HG03175 (cell line): ENCODE data around the gene TMEM234.

Experiments used
- ATAC-seq: cut with Tn5 transposase; IDR thresholded peaks from one replicate; pipeline ENCODE4 v1.9.1; 2021; ENCODE audit warnings: mild to moderate bottlenecking, moderate library complexity; ENCODE audit not compliant: unreplicated experiment

Gene TMEM234

DNA sequence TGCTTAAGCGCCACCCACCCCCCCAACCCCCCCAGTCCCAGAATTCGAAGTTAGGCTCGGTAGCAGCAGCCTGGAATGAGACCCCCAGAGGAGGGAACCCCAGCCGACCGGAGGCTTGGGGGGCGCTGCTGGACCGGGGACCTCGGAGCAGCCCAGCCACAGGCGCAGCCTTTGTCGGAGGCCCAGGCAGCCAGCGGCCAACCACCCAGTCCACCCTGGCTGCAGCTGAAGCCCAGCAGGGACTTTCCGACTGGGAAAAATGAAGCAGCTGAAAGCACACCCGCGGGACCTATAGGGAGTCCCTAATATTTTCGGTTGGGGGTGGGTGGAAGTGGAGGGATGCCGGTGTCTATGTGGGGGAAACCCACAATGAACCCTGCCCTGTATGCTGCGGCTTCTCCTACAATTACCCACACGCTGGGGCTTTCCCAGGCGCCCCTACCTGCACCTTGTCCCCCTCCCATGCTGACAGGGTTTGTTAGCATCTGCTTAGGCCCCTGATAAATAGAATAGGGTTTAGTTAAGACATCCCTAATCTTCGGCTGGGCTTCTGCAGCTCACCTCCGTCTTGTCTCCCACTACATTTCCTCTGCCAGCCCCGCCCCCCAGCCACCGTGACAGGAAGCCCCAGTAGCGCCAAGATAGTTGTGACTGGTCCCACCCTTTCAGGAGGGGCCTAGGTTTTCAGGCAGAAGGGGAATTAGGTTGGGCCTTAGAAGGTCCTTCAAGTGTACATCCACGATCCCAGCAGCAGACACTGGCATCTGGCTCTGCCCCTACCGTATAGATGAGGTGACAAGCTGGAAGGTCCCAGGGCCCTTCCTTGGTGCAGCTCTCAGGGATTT lies 20.9 kb downstream of the TMEM234 start:
- ATAC-seq, result peak; percentile 34

DNA sequence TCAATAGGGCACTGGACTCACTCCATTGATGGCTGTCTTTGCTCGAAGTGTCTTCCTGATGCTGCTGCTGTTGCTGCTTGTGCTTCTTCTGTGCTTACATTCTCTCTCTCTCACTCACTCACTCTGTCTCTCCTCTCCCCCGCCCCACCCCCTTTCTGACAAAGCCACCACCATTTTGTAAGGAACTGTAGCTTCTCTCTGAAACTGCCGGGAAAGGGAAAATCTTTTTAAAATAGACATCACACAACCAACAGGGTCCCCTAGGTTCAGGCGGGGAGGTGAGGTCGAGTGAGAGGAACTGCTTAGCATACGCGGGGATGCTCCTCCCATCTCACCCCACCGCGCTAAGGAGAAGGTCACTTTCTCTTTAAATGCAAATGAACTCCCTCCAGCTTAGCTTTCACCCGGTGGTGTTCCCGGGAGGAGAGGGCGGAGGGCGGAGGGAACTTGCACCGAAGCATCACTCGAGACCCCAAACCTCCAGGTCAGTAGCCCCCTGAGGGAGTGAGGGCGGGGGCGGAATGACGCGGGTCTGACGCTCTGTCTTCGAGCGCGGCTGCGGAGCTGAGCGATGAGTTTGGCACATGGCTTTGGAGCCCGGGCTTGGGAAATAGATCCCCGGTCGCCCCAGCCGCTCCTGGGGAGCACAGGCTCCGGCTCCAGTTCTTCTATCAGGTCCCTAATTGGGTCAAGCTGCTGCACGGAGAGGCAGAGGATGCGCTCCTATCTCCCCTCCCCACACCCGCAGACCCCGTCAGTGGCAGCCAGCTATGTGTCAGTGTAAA lies 21.7 kb downstream of the TMEM234 start, which contains the start of gene CCDC28B:
Gene CCDC28B (plus strand): TSS at position 370 of the 785 bp plus-strand sequence. CDS start 1,341 bp downstream, outside the sequence.
- no peak for ATAC-seq

DNA sequence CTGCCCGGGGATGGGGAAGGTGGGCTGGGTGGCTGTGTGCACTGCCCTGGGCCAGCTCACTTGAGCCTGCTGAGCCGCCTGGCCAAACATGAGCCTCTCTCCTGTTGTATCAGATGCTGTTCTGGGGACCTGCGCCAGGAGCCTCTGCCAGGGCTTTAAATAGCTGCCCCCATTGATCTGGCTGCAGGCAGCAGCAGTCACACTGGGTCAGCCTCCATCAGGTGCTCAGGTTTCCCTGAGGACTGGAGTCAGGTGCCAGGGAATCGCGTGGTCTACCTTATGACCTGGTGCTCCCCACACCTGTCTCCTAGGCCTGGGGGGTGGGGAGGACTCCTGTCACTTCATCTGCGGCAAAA lies 22.5 kb downstream of the TMEM234 start:
- ATAC-seq, result no peak

DNA sequence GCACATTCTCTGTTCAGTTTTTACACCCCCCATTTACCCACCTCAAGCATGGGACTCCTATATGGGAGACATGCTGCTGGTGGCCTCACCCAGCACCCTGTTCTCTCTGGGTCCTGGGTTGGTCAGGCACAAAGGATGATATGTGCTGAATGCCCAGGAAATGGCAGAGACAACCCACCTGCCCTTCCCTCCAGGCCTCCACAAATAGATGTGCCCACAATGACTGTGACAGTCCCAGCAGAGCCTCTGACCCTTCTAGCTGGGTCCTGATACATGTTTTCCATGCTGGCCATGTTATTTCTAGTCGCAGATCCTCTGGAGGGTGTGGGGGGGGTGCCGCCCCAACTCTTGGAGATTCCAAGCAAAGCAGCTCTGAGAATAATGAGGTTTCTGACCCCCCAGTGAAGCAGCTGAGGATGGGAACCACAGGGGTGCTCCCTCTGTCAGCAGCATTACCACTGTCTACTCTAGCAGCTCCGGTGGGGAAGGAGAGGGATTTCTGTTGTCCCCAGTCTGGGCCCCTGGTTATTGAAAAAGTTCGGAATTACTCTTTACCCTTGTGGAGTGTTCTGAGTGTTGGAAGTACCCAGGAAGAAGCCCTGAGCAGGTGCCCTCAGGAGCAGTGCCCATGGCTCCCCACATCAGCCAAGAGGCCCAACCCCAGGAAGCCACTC lies 23.0 kb downstream of the TMEM234 start:
- no peak for ATAC-seq

DNA sequence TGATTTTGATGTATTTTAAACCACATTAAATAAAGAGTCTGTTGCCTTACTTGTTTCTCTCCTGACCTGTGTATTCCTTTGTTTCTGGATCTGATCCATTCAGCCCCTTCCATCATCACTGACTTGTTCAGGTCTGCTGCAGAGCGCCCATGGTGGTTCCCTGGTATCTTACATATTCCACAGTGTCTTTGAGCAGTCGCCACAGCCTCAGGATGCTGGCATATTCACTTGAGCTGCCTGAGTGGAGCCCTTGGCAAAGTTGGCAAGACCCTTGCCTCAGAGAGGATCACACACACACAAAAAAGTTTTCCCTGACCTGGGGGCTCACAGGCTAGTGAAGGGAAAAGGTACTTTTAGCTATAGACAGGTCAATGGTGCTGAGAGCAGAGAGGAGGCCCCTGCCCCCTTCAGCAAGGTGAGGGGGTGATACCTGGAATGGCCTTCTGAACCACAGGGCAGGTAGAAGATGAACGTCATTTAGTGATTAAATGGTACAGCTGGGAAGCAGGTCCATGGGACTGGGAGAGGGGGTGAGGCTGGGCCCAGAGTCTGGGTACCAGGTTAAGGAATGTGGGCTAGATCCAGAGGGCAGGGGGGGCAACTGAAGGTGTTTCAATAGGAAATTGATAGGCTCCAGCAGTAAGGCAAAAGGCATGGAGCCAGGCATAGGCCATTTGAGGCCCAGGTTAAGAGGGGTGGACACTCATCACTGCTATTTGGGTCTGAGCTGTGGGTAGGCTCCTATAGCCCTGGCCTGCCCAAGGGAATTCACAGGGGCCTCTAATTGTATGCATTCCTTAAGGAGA lies 23.7 kb downstream of the TMEM234 start:
- no peak for ATAC-seq

DNA sequence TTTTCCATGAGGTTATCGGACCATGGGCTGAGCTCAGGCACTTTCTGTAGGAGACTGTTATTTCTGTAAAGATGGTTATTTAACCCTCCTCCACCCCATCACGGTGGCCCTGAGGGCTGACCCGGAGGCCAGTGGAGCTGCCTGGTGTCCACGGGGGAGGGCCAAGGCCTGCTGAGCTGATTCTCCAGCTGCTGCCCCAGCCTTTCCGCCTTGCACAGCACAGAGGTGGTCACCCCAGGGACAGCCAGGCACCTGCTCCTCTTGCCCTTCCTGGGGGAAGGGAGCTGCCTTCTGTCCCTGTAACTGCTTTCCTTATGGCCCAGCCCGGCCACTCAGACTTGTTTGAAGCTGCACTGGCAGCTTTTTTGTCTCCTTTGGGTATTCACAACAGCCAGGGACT lies 24.3 kb downstream of the TMEM234 start:
- ATAC-seq, result no peak

DNA sequence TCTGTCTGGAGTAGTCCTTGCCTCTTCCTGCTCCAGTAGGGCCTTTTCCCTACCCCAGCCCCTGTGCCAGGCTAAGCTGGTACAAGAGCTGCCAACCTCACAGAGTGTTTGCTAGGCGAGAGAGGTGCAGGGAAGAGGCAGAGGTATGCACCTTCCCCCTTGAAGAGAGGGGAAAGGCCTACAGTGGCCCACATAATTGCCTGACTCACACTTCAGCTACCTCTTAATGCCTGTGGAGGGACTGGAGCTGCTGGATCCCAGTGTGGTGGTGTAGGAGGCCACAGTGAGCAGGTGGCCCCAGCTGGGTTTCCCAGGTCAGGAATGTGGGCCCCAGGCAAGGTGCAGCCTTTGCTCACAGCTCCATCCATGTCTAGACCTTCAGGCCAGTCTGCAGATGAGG lies 25.1 kb downstream of the TMEM234 start:
- no peak for ATAC-seq

DNA sequence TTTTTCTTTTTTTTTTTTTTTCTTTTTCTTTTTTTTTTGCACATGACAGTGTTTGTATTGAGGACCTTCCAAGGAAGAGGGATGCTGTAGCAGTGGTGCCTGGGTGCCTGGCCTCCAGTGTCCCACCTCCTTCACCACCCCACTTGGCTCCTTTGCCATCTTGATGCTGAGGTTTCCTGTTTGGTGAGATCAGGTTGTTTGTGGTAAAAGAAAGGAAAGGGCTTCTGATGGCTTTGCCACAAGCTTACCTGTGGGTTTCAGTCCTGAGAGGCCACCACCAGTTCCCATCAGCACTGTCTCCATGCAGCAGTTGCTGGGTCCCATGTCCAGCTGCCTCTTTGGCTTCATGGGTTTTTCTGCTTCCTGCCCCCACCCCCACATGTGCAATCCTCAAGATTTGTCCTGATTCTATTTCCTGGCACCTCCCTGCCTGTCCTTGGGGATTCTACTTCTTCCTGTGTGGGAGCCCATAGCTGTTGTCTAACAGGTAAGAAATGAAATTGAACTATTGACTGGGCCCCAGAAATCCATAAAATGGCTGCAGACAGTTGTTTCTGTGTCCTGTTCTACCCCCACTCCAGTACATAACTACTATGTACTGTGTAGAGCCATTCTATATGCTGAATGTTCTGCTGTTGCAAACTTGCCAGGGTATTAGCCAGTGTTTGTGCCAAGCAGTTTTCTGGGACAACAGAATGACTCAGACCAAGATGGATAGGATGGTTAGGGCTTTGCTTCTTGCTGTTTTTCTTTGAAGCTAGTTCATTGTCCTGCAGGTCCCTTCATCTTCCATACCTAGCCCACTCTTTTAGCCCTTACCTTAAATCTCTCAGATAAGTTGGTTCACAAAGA lies 26.0 kb downstream of the TMEM234 start:
- ATAC-seq, result no peak

DNA sequence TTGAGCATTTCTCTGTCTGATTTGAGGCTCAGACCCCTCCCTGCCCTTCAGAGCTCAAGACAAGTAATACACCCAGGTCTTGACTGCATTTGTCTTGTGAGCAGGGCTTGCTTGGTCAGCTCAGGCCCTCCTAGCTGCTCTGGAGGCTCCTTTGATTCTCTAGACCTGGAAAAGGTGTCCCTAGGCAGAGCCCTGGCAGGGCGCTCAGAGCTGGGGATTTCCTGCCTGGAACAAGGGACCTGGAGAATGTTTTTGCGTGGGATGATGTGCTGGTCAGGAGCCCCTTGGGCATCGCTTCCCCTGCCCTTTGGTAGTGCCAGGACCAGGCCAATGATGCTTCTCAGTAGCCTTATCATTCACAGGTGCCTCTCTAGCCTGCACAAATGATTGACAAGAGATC lies 26.6 kb downstream of the TMEM234 start:
- ATAC-seq, result no peak

DNA sequence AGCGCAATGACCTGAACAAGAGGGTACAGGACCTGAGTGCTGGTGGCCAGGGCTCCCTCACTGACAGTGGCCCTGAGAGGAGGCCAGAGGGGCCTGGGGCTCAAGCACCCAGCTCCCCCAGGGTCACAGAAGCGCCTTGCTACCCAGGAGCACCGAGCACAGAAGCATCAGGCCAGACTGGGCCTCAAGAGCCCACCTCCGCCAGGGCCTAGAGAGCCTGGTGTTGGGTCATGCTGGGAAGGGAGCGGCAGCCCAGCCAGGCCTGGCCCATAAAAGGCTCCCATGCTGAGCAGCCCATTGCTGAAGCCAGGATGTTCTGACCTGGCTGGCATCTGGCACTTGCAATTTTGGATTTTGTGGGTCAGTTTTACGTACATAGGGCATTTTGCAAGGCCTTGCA lies 27.2 kb downstream of the TMEM234 start:
- ATAC-seq, result no peak

DNA sequence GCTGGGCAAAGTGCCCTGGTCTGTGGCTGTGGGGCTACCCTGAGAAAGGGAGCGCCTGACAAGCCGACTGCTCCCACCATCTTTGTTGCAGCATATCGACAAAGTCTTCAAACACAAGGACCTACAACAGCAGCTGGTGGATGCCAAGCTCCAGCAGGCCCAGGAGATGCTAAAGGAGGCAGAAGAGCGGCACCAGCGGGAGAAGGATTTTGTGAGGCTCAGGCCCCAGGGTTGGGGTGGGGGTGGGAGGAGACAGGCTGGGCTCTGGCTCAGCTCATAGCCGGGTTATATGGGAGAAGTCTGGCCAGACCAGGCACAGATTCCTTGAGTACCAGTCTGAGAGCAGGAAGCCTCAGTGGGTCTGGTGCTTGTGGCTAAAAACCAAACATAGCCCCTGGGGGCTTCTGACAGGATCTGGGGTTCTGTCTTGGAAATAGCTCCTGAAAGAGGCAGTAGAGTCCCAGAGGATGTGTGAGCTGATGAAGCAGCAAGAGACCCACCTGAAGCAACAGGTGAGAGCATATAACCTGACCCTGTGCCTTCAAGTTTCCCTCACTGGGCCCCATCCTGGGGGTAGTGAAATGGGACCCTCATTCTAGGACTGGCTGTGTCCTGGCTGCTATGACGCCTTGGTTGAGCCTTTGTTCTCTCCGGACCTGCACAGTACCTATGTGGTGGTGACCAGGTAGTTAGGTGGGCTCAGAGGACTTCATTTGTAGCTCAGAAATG lies 29.8 kb downstream of the TMEM234 start:
- no peak for ATAC-seq

DNA sequence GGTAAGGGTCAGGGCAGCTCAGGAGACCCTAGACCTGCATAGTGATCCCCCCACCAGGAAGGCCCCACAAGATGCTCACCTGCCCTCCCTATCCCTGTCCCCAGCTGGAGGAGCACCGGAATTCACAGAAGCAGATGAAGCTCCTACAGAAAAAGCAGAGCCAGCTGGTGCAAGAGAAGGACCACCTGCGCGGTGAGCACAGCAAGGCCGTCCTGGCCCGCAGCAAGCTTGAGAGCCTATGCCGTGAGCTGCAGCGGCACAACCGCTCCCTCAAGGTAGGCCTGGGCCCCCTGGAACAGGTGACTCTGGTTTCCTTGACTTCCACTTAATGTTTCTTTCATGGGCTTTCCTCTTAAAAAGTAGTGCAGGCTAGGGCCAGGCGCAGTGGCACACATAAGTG lies 34.3 kb downstream of the TMEM234 start:
- no peak for ATAC-seq

DNA sequence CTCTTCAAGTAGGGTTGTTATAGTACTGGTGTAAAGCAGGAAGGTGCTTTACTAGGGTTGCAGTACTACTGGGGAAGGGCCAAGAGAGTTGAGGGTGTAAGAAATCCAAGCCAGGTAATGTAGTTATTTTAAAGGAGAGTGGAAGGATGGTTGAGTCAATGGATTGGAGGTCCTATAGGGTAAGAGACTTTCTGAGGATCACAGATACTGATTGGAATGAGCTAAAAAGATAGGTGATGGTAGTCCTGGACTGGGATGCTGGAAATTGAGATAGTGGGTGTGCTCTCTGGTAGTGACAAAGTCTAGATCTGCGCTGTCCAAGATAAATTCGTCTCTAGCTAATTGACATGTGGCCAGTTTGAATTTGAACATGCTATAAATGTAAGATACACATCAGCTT lies 35.7 kb downstream of the TMEM234 start:
- ATAC-seq, result no peak

DNA sequence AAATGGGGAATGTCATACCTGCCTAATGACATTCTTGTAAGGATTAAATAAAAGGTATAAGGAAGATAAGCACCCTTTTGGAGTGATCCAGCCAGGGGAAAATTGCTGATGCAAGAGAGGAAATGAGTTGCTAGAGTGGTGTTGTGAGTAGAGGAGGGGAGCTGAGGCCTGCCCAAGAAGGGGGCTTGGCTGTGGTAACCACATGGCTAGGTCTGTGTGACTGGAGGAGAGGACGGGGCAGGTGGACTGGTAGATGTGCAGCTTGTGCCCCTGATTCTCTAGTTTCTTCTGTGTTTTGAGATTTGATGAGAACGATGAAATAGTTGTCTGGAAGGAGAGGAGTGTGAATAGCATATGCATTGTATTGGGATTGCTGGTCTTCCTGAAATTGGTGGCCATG lies 36.1 kb downstream of the TMEM234 start:
- ATAC-seq, result no peak

DNA sequence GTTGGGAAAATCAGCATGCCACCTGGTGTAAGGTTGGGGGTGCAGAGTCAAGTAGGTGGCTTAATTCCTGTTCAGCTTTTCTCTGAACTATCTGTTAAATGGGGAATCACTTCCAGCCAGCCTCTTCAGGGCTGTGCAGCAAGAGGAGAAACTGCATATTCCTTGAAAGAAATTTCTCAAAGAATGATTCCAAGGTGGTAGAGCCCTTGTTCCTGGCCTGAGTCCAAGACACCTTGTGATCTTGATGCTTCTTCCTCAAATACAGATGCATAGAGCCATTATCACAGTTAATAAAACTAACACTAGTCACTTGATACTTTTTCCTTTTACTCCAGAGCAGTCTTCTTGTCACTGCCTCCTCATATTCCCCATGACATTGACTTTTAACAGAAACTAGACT lies 37.5 kb downstream of the TMEM234 start:
- ATAC-seq, result no peak

DNA sequence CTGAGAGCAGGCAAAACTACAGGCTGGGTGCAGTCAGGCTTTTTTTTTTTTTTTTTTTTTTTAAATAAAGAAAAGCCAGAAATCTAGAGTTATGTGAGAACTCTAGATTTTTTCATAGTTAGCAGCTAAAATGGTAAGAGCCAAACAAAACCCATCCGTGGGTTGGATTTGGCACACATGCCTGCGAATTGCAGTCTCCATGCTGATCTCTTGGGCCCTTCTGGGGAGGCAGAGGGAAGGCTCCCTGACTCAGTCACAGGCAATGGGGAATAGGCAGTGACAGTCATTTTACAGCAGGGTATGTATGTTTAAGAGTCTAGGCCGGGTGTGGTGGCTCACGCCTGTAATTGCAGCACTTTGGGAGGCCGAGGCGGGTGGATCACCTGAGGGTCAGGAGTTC lies 40.1 kb downstream of the TMEM234 start:
- ATAC-seq, result no peak

DNA sequence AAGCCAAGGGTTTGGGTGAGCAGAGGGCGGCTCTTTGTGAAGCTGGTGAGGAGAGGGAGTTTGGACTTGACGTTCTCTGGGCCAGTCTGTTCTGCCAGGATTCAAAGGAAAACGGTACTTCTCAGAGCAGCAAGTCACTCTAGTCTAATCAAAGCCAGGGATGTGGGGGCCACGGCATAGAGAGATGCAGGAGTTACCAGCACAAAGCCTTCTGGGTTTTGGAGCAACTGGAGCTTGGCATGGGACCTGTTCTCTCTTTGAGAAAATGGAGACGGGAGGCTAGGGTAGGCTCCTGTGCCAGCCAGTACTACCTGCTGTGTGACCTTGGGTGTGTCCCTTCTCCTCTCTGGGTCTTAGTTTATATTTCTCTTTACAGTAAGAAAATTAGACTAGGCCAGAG lies 40.6 kb downstream of the TMEM234 start:
- ATAC-seq, result no peak

DNA sequence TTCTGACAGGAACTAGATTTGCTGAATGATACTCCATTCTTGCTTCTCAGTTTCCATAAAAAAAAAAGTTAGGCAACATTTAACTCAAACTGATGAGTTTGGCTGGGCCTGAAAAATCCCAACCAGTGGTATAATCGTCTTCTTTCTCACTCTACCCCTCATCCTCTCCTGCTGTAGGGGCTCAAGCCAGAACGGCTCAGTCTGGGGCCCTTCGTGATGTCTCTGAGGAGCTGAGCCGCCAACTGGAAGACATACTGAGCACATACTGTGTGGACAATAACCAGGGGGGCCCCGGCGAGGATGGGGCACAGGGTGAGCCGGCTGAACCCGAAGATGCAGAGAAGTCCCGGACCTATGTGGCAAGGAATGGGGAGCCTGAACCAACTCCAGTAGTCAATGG lies 41.1 kb downstream of the TMEM234 start:
- no peak for ATAC-seq
